HTERT RPE-1 (cell line): ENCODE data around the gene LMOD2.

Experiments used
- in situ Hi-C: fragments of 300-500 bp; cut with MboI; formaldehyde crosslinking; loops from 4 replicates; pipeline ENCODE4 v1.14.3; 2020; ENCODE audit warnings: low sequenced_read_pairs

The LMOD2 gene

GRCh38 chr7:123666492-123666891 is 10.8 kb downstream of the LMOD2 start:
- in situ Hi-C loops, result no loop called here

- in situ Hi-C loops, result no loop called here
These were observed 13.8 kb downstream of the LMOD2 start for GRCh38 chr7:123669485-123669884.

DNA sequence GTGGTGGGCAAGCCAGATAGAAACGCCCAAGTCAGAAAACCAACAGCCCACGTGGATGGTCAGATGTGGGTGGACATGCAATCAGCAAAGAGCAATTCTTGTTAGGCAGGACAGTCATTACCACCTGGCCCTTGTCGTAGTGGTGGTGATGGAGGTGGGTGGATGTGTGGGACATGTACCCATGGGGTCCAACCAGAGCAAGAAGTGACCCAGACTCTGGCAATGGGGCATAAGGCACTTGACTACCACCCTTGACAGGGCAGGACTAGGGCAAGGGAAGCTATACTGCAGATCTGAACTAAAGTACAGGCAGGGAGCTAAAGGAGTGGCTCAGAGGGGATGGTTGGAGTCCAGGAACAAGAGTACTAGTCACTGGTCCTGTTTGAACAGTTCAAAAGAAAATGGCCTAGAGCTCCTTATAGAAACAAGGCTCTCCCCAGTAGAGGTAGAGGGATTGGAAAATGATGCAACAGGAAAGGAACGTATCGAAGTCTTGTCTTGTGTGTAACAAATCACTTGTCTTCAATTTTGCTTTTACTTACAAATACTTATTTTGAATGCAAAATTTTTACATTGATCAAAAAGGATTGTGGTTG is 17.6 kb downstream of the LMOD2 start:
- in situ Hi-C loops, result no loop called here

- in situ Hi-C loops, result no loop called here
These were observed 18.2 kb downstream of the LMOD2 start for GRCh38 chr7:123673752-123674398.

DNA sequence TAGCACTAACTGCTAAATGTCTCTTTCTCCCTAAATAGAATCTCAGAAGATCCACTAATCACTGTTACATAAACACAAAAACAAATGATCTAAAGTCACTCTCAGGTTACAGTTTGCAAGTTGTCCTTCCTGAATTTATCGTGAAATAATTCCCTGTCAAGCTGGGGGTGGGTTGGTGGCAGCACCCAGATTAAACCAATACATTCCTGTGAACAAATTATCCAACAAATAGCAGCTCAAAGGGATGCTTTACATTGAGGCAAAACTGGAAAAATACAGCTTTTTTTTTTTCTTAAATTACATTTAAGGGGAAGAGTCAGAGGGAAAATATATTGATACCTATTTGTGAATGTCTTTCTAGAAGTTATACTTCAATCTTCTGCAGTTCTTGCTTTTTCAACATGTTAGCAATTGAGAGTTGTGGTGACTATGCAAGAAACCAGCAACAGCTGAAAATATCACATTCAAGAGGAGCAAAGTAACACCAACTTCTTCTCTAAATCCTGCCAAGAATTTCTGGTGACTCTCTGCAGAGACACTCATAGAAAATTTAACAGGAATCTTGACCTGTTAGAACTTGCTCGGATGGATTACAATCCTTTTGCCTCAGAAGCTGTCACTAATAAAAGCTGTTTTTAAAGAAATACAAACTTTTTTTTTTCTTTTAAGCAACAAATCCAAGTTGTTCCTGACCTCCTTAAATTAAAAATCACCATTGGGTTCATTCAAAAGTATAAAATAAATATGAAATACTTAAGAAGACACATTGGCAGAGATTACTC is 18.9 kb downstream of the LMOD2 start:
- in situ Hi-C loops, result no loop called here

- in situ Hi-C loops, result no loop called here
These were observed 19.5 kb downstream of the LMOD2 start for GRCh38 chr7:123675181-123675473.

DNA sequence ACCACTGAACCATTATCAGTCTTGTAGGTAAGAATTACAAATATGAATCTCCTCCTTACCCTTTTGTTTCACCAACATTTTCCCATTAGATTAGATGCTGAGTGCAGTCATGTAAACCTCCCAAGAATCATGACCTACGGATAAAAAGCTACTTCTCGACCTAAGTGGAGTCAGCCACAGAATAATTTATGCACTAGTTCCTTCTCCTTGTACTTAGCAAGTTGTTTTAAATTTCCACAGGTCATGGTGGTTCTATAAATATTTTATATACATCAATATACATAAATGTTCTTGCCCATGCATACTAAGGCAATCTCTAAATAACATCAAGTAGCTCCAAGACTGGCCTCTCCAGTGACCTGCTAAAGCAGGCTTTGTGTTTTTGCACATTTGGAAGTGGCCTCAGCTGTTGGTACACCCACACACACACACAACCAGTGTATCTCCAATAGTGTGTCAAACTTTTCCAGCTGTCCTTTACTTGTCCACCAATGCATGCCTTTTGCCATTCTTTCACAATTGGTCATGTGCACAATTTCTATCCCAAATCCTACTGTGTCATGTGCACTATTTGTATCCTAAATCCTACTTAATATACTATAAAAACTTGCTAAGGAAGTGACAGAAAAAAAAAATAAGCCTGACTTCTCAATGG is 21.5 kb downstream of the LMOD2 start:
- in situ Hi-C loops, result no loop called here

- in situ Hi-C loops, result no loop called here
These were observed 23.9 kb downstream of the LMOD2 start for GRCh38 chr7:123679614-123680013.

- in situ Hi-C loops, result no loop called here
These were observed 24.9 kb downstream of the LMOD2 start for GRCh38 chr7:123680580-123680979.

GRCh38 chr7:123681561-123681960 is 25.9 kb downstream of the LMOD2 start:
- in situ Hi-C loops, result no loop called here

DNA sequence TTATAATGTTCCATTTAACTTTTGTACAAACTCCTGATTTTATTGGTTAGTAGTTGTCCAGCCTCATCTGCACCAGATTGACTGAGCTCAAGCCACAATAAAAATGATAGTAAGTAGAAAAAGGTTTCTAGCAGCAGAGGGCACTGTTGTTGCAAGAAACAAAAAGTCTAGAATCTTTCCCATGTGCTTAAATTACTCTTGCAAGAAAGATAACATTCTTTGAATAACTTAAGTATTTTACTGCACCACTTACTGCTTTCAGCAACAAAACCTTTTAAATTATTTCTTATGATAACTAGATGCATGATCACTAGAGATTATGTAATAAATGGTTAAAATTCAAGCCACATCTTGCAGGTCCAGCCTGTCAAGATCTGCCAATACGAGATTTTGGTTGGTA is 27.0 kb downstream of the LMOD2 start:
- in situ Hi-C loops, result no loop called here

DNA sequence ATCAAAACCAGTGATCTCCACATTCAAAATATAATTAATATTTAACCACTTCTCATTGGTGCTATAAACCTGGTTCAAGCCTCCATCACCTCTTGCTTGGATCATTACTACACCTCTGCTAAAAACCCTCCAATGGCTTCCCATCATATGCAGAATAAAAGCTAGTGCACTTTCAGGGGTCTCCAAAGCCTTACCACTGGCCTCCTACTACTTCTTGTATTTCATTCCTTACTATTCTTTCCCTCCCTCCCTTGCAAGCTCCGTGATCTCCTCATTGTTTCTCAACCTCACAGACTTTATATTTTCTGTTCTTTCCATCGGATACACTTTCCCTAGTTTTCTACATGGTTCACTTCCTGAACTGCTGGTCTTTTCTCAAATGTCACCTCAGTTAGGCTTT is 31.5 kb downstream of the LMOD2 start:
- in situ Hi-C loops, result no loop called here

DNA sequence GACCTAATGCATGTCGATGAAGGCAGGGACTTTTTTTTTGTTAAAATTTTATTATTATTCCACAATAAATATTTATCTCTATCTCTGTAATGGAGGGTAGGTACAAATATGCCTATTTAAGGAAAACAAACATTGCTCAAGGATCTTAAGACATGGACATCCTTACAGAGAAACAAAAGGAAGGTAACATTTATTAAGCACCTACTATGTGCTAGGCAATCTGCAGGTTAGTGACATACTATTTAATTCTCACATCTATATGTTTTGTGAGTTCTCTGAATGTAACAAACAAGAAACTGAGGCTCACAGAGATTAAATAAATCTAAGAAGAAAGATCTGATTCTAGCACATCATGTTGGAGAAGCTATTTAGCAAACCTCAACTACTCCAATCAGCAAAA is 32.1 kb downstream of the LMOD2 start:
- in situ Hi-C loops, result no loop called here

GRCh38 chr7:123689250-123689649 is 33.6 kb downstream of the LMOD2 start:
- in situ Hi-C loops, result no loop called here

GRCh38 chr7:123690550-123690949 is 34.9 kb downstream of the LMOD2 start:
- in situ Hi-C loops, result no loop called here

- in situ Hi-C loops, result no loop called here
These were observed 36.8 kb downstream of the LMOD2 start for GRCh38 chr7:123692471-123692877.

DNA sequence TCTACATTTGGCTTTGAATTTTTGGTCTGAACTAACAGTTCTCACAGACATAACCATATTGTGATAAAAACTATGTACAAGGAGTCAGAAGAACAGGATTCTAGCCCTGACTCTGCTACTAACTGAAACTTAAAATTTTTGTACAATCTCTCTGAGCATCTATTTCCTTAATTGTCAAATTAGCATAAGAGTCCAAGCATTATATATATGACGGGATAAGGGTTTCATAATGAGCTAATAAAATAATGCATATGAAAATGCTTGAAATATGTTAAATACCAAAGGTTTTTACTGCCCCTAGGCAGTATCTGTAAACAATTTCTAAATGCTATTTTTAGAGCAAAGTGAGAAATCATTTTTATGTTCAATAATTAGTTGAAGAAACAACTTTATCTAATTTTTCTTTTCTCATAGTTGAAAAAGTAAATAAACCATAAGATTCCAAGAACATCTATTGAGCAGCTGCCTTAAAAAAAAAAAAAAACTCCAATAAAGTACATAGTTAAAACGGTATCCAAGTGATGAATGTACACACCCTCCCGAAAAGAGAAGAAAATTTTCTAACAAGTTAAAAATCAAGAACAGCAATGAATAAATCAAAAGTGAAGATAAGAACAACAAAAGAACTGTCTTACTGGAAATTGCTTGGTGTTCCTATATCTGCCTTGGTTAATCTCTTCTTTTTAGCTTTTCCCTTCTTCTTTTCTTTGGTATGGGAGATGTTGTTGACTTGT is 40.4 kb downstream of the LMOD2 start:
- in situ Hi-C loops, result no loop called here

DNA sequence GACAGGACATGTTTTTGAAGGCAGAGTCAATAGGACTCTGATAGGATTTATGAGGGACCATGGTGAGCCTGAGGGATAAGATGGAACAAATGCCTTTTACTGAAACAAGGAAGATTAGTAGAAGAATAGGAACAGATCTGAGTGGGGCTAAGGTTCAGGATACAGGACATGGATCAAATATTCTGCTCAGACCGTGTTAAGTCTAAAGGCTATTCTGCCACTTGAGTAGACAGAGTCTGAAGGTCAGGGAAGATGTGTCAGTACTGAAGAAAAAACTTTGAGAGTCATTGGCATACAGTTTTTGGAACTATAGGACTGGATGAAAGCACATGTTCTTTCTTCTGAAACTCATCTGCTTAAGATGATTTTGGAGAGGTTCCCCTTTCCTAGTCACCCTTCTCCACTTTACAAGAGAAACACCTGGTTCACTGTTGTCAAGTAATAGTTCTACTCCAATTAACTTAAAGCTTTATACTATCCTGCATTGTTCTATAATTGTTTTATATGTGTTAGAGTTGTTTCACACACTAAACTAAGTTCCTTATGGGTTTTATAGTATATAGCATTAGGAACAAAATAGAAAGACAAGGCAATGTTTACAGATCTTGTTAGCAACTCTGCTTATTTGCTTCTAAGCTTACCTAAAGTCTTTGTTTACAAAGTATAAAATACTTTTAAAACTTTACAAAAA is 49.7 kb downstream of the LMOD2 start:
- in situ Hi-C loops, result no loop called here

DNA sequence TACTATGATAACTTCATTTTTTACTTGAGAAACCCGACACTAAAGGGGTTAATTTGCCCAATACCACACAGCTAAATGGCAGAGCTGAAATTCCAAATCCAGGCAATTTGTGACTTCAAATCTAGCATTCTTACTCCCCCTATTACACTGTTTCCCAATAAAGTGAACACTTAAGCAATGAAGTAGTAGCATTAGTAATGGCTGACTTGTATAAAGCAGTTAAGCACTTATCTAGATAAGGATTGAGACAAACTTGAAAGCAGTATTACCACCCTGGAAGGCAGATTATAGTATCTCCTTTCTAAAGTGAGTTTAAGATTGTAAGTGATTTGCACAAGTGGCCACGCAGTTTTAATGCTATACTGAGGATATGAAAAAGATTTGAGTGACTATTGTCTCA is 53.9 kb downstream of the LMOD2 start:
- in situ Hi-C loops, result no loop called here

DNA sequence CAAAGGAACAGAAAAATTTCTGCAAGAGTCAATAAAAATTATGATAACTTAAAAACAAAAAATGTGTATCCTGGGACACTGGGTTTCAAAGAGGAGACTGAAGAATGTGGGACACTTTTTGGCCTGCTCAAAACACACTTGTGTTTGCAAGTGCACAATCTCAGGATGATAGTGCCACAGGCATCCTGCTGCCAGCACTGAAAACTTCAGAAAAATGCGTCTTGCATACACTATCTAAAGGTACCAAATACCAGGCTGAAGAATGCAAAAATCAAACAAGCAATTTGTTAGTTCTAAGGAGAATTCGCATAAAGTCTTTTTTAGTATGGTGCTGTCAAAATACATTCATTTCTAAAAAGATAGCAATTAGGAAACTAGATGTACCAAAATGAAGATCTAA is 55.0 kb downstream of the LMOD2 start:
- in situ Hi-C loops, result no loop called here

- in situ Hi-C loops, result no loop called here
These were observed 56.2 kb downstream of the LMOD2 start for GRCh38 chr7:123711832-123712293.
